NCI-H1105 (cell line): ENCODE results near the gene ANKRD39.

Experiments
- DNase-seq: peaks from one replicate; lab custom pipeline; 2025; lab: John Stamatoyannopoulos, UW

Gene ANKRD39

GRCh38 chr2:96826546-96827278, 31.1 kb downstream of the ANKRD39 start:
- DNase-seq: no peak

- no peak for DNase-seq
These were observed 32.8 kb downstream of the ANKRD39 start for GRCh38 chr2:96825057-96825456.

- DNase-seq: no peak
These were observed 33.5 kb downstream of the ANKRD39 start for GRCh38 chr2:96824079-96824870.

- DNase-seq: no peak
These were observed 34.6 kb downstream of the ANKRD39 start for GRCh38 chr2:96823198-96823597.

GRCh38 chr2:96822786-96823185, 35.0 kb downstream of the ANKRD39 start:
- no peak for DNase-seq

GRCh38 chr2:96821113-96821675, 36.6 kb downstream of the ANKRD39 start:
- no peak for DNase-seq

GRCh38 chr2:96819876-96820511, 37.8 kb downstream of the ANKRD39 start:
- no peak for DNase-seq

GRCh38 chr2:96819128-96819875, 38.5 kb downstream of the ANKRD39 start:
- DNase-seq: no peak

GRCh38 chr2:96817882-96818281, 39.9 kb downstream of the ANKRD39 start:
- DNase-seq: no peak

- no peak for DNase-seq
These were observed 40.7 kb downstream of the ANKRD39 start for GRCh38 chr2:96816836-96817702.

- peak; percentile 91 for DNase-seq
These were observed 41.5 kb downstream of the ANKRD39 start, which contains the start of gene CNNM3 for GRCh38 chr2:96816127-96816835. CNNM3 (plus strand) TSS chr2:96816268; CDS start chr2:96816278, 10 bp downstream.

GRCh38 chr2:96815326-96816126, 42.3 kb downstream of the ANKRD39 start:
- no peak for DNase-seq

- DNase-seq: no peak
These were observed 44.2 kb downstream of the ANKRD39 start for GRCh38 chr2:96813656-96814055.

- no peak for DNase-seq
These were observed 45.9 kb downstream of the ANKRD39 start for GRCh38 chr2:96811917-96812316.

GRCh38 chr2:96810783-96811192, 47.0 kb downstream of the ANKRD39 start:
- DNase-seq: no peak

- DNase-seq: no peak
These were observed 47.6 kb downstream of the ANKRD39 start for GRCh38 chr2:96809951-96810782.

- DNase-seq: no peak
These were observed 48.5 kb downstream of the ANKRD39 start for GRCh38 chr2:96809216-96809882.
